Left renal pelvis (tissue), 4 donors: Measurements from ENCODE around the gene DSCAM. TPM values are rescaled to one million over a fixed set of nuclear protein-coding genes. Genes with fewer than 3 reads are reported as not detected.
A peak's percentile ranks its signal among the peaks of the same experiment; 100 is the strongest.
"Not testable (repeated sequence)": the region's sequence is repeated elsewhere in the genome, so short reads cannot be mapped to it uniquely, and the experiment has no call there.

Experiments used
- DNase-seq, 4 donors: peaks; one replicate each; pipeline ENCODE4 v3.0.0-alpha.2; 2013; ENCODE audit warnings: low read depth in 4 of 4, low spot score in 3 of 4
- polyA plus RNA-seq, 4 donors: library from polyadenylated mRNA; unstranded; fragments of 120-200 nt; gene quantifications; one replicate each; pipeline ENCODE4 v1.2.1, GENCODE V29; 2013; ENCODE audit not compliant: insufficient read length in 4 of 4

The DSCAM gene
- polyA plus RNA-seq, 4 donors, result 0.06 to 0.14 (median 0.09) TPM

DNA sequence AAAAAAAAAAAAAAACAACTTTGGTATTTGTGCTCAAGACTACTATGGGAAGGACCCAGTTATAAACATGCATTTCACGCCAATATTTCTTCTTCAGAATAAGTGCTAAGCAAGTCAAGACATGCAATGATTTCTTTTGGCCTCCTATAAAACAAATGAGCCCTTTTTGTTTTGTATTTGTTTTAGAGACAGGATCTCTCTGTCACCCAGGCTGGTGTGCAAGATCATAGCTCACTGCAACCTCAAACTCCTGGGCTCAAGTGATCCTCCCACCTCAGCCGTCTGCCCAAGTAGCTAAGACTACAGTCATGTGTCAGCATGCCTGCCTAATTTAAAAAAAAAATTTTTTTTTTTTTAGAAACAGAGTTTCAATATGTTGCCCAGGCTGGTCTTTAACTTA, 631.0 kb downstream of the DSCAM start:
- DNase-seq, result no peak

DNA sequence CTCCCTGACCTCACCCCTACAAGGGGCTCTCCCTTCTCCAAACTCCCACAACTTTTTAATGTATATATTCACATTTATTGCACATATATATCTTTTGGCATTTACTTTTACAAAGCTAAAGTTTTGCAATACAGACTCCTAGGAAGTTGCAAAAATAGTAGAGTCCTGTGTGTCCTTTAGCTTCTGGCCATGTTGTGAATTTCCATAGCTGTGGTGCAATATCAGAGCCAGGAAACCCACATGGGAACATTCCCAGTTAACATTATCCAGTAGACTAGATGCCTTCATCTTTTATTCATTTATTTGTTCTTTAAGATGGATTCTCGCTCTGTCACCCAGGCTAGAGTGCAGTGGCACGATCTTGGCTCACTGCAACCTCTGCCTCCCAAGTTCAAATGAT, 636.7 kb downstream of the DSCAM start:
- DNase-seq, result no peak

DNA sequence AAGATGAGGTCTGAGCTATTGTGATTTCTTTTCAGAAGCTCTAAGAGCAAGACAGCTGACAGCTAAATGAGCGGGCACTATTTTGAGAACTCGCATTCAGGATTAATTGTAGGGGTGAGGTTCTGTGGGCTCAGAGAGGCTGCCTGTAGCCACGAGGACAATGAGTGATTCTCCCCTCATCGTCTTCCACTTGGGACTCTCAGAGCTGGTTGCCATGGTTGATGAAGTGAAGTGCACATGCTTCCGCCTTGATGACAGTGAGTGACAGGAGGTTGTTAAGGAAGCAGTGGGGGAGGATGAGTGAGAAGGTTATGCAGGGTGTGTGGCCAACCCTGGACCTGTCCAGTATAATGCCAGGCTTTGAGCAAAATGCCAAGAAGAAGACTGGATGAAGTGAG, 638.0 kb downstream of the DSCAM start:
- no peak for DNase-seq

DNA sequence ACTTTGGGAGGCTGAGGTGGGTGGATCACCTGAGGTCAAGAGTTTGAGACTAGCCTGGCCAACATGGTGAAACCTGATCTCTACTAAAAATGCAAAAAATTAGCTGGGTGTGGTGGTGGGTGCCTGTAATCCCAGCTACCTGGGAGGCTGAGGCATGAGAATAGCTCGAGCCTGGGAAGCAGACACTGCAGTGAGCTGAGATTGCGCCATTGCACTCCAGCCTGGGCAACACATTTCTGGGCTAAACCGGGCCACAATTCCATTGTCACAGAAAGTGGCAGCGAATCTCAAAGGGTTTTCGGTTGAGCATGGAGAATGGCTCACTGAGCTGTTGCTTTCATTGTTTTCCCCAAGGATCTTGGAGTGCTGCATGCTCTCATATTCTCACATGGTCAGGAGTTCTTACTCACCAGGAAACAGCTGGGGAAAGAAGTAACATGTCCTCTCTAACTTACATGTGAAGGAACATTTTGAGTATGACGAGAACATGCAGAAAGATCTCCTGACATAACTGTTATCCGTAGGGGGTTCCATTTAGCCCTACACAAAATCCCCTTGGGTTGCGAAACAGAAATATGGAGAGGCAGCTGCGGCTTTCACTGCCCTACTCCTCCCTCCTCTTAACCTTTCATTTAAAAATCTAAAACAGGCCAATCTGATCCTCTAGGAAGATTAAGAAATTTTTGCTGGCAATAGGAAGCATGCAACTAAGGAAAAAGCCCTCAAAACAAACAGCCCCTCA, 638.6 kb downstream of the DSCAM start:
- no peak for DNase-seq

DNA sequence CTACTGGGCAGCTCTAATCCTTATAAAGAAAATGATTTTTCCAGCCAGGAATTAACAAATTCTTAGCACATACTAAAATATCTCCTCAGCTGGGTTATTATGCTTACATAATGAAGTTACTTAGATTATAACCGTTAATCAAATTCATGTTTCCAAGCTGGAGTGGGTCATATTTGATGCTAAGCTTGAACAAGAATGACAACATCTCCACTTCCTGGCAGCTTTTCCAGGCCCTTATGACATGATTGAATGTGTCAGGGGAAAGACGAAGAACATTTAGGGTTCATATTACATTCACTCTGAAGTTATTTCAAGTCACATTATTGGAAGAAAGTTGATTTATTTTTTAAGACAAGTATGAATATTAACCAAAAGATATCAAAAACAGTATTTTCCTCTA, 646.0 kb downstream of the DSCAM start:
- DNase-seq, result no peak

DNA sequence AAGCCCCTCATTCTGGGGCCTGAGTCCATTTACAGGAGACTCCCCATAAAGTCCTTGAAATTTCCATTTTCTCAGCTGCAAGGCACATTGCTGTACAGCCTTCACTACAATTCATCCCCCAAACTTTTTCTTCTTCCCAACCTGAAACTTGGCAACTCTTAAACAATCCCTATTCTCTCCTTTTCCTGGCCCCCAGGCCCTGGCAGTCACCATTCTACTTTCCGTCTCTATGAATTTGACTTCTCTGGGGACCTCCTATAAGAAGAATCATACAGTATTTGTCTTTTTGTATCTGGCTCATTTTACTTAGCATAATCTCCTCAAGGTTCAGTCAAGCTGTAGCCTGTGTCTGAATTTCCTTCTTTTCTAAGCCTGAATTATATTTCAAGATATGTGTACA, 646.8 kb downstream of the DSCAM start:
- DNase-seq, result no peak

DNA sequence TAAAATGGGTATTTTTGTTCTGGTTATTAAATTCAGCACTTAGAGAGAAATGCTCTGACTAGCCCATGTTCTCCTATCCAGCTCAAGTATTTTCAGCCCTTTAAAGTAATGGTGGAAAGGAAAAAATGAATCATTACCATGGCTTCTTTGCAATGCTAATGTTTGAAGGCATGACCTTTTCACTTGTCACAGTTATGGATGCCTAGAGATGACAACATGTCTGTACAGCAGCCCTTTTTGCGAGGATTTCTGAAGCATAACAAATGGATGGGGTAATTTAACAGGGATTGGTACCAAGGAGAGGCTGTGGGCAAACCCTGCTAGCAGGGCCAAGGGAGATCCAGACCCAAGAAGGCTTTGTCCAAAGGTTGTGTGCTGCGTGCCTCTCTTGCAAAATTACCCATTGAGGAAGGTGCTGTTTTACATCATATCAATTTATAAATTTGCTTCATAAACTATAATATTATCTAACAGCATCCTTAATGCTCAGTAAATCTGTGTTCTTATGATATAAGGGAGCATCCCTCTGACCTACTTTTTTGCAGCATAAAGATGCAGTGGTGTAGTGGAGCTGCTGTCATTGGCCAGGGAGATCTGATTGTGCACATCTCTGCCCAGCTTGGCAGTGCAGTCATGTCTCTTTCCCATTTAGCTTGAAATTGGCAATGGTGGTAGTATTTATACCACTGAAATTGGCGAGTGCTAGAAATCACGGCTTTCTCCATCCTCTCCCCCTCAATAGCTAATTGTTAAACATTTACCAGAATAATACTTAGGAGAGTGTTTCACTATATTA, 652.6 kb downstream of the DSCAM start:
- no peak for DNase-seq

DNA sequence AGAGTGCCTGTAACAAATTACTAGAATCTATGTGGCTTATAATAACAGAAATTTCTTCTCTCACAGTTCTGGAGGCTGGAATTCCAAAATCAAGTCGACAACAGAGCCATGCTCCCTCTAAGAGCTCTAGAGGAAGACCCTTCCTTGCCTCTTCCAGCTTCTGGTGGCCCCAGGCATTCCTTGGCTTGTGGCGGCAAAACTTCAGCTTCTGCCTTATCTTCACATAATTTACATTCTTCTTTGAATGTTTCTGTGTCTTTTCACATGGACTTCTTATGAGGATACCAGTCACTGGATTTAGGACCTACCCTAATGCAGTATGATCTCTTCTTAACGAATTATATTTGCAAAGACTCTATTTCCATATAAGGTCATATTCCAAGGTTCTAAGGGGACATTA, 655.3 kb downstream of the DSCAM start:
- DNase-seq, result no peak

DNA sequence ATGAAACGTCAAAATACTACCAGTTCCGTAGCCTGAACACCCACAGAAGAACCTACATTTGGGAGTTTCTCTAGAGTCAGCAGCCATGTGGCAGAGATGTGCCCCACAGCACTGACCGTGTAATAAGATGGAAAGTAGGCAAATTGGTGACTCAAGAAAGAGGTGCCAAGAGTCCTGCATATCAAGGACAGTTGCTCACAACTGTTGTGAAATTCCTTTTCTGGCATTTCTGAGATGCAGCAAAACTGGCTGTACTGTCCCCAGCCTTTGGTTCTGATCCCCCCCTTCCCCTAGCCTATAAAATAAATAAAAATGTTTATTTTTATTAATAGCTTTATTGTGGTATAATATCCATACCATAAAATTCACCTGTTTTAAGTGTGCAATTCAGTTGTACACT, 655.8 kb downstream of the DSCAM start:
- no peak for DNase-seq

DNA sequence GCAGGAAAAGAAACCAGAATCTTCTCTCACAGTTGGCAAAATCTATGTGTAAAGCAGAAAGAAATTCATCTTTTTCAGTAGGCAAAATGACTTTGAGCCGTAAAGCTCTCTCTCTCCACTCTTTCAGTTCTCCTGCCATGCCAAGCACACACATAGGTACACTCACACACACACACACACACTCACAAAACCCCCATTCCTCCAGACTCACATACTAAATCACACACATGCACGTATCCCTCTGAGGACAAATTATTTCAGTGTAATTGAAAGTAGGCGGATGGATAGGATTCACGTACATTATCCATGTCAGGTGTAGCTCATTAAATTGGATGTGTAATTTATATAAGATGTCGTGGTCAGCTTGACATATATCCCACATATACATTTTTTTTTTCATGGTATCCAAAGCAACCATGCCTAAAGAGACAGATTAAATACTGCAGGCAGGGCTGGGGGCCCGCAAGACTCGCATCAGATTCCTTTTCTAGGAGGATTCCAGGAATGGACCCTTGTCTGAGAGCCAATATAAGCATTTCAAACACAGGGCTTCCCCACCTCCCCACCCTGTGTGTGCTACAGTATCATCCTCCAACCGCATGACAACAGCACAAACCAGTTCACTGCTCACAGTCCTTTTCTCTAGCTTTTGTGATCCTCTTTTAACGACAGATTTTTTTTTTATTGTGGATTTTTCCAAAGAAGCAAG, 658.9 kb downstream of the DSCAM start:
- no peak for DNase-seq

DNA sequence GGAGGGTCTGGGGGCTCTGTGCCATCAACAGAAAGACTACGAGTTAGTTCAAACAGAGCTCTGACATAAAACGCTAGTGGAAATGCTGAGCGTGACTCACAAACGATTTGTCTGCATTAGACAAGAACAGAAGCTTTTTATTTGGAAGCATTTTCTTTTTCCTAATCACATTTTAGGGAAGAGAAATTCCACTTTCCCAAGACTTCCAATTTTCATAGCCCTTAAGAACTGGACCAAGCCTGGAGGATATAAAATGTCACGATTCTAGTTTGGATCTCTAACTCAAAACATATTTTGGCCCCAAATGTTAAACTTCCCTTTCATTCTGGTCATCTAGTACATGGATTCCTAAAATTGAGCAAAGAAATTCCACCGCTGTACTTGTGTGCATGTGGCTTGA, 659.7 kb downstream of the DSCAM start:
- DNase-seq, result no peak

DNA sequence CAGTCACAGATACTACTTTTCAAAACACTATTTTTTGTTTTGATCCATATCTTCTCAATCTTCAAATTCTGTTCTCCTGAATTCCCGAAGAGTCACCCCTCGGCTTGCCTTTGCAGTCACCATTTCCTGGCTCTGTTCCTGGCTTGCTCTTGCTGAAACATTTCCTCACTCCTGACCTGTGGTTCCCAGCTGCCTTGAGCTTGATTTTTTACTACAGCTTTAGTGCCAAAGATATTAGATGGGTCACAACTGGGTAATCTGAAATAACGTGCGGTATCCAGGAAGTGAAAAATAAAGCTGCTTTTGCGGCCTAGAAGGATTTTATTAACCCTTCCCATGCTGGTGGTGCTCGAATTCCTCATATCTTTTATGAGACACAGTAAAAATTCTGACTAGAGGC, 660.9 kb downstream of the DSCAM start:
- DNase-seq, result peak; percentile 25 to 59 (median 56)

DNA sequence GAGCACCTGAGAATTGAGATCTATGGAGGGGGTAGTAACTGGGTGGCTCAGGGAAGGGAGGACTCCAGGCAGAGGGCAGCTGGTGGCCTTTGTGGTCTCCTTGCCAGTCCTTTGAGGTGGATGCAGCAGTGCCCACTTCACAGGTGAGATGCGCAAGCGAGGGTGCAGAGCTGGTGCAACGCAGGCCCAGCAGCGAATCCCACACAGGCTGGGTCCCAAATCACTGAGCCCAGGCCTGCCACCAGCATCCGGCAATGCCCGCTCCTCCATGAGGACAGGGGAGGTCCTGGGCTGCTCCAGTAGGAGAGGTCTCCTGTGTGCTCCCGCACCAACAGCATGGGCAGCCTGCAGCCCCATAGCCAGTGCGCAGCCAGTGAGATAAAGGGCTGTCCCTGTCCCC, 661.8 kb downstream of the DSCAM start:
- no peak for DNase-seq

DNA sequence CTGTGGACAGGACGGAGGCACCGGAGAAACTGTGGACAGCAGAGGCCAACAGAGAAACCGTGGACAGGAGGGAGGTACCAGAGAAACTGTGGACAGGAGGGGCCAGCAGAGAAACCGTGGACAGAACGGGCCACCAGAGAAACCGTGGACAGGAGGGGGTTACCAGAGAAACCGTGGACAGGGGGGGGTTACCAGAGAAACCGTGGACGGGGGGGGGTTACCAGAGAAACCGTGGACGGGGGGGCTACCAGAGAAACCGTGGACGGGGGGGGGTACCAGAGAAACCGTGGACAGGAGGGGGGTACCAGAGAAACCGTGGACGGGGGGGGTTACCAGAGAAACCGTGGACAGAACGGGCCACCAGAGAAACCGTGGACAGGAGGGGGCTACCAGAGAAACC, 664.5 kb downstream of the DSCAM start:
- DNase-seq, result not testable (repeated sequence)

DNA sequence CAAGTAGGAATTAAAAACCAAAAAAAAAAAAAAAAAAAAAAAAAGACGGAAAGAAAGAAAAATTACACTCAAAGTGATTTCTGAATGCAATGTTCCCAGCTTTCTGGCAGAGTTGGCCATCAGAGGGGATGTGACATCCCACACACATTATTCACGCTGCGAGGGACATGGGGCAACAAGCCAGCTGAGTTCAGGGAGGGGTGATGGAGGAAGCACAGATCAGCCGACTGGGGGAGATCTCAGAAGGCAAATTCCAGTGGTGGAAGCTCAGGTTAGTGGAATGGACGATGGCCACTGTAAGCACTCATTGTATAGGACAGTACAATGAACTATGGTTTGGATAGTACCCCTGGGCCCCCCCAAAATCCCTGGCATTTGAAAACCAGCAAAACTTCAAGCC, 667.8 kb downstream of the DSCAM start:
- DNase-seq, result peak in 2 of 4 donors; percentile 18

DNA sequence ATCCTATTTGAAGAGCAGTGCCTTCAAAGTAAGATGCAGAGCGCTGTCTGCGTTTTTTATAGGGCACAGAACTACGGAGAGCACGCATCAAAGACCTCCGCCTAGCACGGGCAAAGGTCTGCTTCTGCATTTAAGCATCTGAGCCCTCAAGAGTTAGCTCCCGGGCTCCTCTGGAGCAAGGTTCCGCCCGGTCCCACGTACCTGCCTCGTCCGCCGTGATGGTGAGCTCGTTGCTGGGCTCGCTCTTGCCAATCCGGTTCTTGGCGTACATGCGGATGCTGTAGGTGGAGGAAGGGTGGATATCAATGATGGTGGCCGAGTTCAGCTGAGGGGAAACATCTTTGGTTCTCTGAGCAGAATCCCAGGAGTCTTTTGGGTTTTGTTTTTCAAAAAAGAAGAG, 668.2 kb downstream of the DSCAM start:
- no peak for DNase-seq

DNA sequence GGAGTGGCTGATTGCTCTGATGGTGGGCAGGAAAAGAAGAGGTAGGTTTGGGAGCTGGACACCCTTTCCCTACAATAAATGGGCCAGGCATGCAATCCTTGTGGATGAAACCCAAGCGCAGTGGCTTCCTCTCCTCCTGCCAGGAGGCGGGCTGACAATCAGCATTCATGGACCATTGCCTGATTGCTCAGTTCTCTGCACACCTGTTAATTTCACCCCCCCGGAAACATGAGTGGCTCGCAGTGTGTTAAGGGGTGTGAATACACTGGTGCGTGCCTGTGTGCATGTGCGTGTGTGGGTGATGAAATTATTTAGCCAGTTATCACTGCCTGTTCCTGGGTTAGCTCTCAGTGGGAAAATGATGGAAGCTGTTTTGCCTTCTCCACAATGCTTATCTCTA, 669.0 kb downstream of the DSCAM start:
- DNase-seq, result no peak

DNA sequence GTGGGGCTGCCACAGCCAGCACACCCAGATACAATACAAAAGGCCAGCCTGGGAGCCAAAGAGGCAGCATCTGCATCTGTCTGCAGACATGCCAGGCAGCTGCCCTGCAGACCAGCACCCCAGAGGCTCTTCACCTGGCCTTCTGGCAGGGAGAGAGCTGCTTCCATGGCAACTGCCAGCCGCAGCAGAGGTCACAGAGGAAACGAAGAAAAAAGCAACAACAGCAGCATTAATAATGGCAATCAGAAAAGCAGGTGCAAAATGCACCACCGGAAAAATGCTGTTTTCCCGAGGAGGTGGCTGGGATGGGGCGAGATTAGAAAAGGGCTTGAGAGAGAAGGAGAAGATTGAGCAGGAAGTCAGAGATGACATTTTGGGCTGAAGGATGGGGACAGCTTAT, 670.2 kb downstream of the DSCAM start:
- DNase-seq, result no peak

DNA sequence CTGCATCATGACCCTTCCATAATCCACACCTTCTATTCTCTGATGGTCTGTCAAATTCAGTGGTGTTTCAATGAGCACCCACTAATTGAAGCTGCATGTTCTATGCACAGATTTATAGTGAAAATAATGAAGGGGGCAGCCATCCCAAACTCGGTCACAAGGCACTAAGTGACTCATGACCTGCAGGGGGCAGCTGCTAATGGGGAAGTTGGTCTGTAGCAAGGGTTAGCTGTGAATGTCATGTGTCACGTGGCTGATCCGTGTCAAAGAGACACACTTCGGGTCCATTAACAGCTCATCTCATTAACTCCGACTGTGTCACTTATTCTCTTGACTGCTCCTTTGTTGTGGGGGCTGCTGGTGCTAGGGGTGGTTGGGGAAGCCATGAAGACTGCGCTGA, 673.1 kb downstream of the DSCAM start:
- no peak for DNase-seq

DNA sequence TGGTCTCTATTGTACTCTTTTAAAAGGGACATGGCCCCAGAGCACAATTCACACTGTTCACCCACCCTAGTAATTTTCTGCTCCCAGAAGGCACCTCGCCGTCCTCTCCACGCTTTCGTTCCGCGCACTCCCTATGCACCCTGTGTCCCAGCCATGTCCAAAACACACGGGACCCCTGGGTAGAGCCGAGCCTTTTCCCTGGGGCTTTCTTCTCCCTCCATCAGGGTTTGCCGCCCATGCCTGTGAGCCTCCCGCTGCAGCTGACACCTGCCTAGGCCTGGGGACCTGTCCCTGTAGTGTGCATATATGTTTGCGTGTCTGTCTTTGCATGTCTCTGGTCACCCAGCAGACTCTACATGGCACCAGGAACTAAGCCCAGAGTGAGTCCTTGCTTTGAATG, 677.0 kb downstream of the DSCAM start:
- no peak for DNase-seq

DNA sequence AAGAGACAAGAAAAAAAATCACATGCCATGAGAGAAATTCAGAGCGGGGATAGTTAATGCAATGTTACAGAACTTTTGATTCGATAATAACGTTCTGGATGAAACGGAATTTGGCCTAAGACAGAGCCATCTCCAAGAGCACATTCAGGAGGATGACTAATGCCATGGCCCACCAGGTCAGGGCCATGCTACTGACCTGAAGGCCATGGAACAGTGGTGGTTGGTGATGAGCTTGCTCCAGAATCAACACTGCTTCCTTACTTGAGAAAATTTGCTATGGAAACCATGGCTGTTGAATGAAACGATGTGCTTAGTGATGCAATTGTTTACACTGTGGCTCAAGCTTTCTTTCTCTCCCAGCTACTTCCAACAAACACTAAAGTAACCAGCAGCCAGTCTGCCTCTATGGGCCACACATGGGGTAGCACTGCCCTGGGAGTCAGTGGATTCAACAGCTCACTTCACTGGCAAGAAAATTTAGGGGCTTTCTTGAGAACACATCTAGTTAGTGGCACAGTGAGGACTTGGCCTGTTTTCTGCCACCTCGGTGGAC, 680.6 kb downstream of the DSCAM start:
- DNase-seq, result no peak

DNA sequence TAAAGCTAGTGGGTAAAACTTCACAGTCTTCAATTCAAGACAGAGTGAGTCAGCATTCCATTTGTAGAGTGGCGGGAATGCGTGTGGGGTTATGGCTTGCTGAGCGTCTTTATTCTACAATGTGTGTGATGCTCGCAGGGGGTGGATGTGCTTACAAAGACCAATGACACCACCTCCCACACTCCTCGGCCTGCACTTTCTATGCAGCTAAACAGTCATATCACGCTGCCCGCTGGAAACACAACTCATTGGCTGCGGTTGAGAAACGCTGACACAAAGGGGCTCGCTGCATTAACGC, 681.2 kb downstream of the DSCAM start:
- DNase-seq, result no peak
